GM21825 (cell line): ENCODE results near the gene DHRS11.

Experiments used
- ATAC-seq: cut with Tn5 transposase; IDR thresholded peaks from one replicate; pipeline ENCODE4 v1.9.1; 2021; ENCODE audit warnings: mild to moderate bottlenecking, moderate library complexity; ENCODE audit not compliant: unreplicated experiment

DHRS11 gene

GRCh38 chr17:36591434-36592315, at the start of gene DHRS11:
Gene DHRS11, plus strand, starts transcription at chr17:36591879. Its CDS starts 131 bp downstream, at chr17:36592010.
- peak; percentile 70 for ATAC-seq

- no peak for ATAC-seq
Observed at GRCh38 chr17:36542755-36543154, 48.9 kb upstream of the DHRS11 start.

DNA sequence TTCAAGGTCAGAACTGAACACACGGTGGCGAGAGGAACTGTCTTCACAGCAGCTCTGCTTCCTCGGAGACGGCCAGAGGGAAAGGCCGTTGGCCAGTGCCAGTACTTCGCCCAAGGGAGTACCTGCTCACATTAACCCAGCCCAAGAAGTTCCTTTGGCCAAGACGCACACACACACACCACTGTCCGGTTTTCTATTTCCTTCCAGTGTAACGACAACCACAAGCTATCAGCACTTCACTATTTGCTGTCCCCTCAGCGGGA, 47.7 kb upstream of the DHRS11 start:
- peak; percentile 14 for ATAC-seq

GRCh38 chr17:36544307-36545076, 47.2 kb upstream of the DHRS11 start, which contains the start of gene GGNBP2:
Gene GGNBP2, plus strand, starts transcription at chr17:36544919. Its CDS starts 806 bp downstream, at chr17:36545725.
- peak; percentile 51 for ATAC-seq

GRCh38 chr17:36545077-36545464, 46.6 kb upstream of the DHRS11 start:
- ATAC-seq: no peak

DNA sequence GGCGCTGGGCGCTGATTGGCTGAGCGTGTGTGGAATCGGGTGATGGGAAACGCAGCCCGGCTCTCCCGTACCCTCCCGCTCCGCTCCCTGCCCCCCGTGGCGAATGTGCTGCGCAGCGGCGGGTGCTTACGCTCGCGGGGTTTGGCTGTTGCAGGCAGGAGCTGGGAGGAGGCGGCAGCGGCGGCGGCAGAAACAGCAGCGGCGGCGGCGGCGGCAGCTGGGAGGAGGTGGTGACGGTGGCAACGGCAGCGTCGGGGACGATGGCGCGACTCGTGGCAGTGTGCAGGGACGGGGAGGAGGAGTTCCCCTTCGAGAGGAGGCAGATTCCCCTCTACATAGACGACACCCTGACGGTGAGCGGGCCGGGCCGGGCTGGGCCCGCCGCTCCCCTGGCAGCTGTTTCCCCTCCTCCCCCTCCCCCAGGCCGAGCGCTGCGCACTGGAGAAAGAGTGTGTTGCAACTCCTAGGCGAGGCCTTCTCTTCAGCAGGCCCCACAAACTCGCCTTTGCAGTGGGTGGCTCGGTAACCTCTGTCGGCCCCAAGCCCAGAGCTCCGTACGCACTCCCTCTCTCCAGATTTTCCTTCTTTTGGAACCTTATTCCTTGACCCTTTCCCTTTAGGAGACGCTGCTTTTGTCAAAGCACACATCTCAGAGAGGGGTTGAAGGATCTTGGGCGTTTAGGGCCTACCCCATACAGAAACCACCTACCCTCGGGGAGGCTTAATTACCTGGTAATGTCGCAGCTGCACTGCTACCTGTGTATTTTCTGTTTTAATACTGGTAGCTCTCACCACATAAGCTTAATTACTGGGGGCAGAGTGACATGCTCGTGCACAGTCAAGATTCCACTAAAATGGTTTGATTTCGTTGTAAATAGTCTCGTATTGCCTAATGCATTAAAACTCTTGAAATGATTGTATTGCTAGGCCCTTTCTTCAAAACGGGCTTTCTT, 45.9 kb upstream of the DHRS11 start:
- peak; percentile 60 for ATAC-seq

DNA sequence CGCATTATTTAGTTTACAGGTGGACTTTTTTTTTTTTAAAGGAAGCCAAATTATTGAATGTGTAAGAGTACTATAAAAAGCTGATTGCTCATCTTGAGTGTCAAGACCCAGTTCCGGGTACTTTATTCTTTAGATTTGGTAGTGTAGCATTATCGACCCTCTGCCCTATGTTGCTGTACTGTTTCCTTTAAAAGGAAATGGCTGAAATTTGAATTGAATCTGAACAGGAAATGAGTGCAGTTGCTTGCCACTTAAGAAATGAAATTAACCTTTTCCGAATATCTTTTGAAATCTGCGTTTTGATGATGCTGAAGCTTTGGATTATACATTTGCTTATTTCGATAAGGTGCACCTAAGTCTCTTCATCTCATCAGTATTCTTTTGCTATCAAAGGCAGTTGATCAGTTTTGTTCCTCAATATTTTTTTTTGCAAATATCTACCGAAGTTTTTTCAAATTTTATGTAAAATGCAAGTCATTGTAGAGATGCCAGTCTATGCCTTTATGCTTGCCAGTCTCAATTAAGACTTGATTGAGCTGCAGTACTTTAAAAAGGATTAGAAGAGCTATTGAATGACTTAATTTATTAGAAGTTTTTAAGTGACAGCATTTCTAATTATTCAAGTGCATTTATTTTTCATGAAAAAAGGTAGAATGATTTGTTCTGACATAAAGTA, 45.1 kb upstream of the DHRS11 start:
- no peak for ATAC-seq

GRCh38 chr17:36547776-36548175, 43.9 kb upstream of the DHRS11 start:
- ATAC-seq: no peak

GRCh38 chr17:36550491-36551417, 40.9 kb upstream of the DHRS11 start:
- ATAC-seq: no peak

- no peak for ATAC-seq
Observed at GRCh38 chr17:36553459-36553858, 38.2 kb upstream of the DHRS11 start.

DNA sequence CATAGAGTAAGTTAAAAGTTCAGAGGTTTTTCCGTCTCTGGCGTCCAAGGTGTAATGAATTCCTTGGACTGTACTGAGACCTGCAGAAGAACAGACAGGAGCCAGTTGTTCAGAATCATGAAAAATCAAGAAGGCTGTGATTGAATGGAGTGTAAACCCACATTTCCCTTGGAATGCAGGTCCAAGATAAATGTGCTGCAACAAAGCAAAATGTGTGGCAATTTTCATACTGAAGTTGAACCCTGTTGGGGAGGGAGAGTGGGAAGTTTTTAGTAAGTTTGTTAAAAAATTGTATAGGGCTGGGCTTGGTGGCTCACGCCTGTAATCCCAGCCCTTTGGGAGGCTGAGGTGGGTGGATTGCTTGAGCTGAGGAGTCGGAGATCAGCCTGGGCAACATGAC, 25.6 kb upstream of the DHRS11 start:
- ATAC-seq: no peak

- ATAC-seq: no peak
Observed at GRCh38 chr17:36575028-36575427, 16.7 kb upstream of the DHRS11 start.

GRCh38 chr17:36576793-36577192, 14.9 kb upstream of the DHRS11 start:
- no peak for ATAC-seq

DNA sequence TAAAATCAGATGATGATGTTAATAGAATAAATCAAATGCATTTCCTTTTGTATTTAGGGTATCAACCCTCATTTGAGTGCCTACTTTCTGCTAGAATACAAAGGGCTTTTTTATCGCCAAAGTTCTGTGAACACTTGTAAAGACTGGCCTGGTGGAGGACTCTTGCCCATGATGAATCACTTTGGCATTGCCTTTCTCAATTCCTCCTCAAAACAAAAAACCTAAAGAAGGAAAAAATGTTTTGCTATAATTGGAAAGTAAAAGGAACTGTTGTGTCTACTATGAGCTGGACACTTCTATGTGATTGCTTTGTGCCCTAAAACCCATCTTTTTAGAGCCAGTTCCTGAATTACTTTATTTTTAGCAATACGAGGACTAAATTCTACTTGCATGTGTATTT, 13.0 kb upstream of the DHRS11 start:
- no peak for ATAC-seq

- no peak for ATAC-seq
Observed at GRCh38 chr17:36583787-36584186, 7.9 kb upstream of the DHRS11 start.

- ATAC-seq: no peak
Observed at GRCh38 chr17:36586138-36586537, 5.5 kb upstream of the DHRS11 start.

GRCh38 chr17:36590082-36590481, 1.6 kb upstream of the DHRS11 start:
- ATAC-seq: no peak

GRCh38 chr17:36592316-36592715, 637 bp downstream of the DHRS11 start:
- peak; percentile 7 for ATAC-seq

DNA sequence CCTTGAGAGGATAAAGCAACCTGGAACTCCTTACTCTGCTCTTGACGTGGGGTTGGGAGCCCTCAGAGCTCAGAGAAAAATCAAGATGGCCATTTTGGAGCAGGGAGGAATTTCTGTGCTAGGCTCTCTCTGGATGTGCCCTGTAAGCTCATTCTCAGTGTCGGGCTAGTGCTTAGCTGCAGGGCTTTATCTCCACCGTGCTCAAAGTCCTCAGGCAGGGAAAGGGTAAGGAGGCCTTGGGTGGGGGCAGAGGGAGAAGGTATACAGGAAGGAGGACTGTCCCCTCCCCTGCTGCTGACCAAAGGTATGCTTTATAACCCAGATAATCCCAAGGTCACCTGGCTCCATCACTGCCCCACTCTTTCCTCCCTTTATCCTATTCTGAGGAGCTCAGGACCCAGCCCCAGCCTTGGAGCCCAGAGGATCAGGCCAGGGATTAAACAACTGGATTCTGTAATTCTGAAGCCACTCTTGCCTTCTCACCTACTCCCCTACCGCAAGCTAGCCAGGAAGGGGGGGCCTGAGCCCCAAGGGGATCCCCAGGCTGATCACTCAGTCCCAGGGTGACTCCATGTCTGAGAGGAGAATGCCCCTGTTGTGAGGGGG, 1.1 kb downstream of the DHRS11 start:
- ATAC-seq: no peak
